A673 (cell line): Measurements from ENCODE around the gene ASH1L. TPM values are rescaled to one million over a fixed set of nuclear protein-coding genes. Genes with fewer than 3 reads are reported as not detected.

Source experiments
- BruUV-seq: library from RNA; stranded (reverse); fragments of 400-500 nt; replicated peaks from 2 replicates; lab custom pipeline; 2021; lab: Mats Ljungman, UMichigan
- CTCF ChIA-PET: fragments of 300-600 bp; sonication (Branson Sonifier 250); formaldehyde crosslinking; loops from one replicate; lab custom pipeline; 2022; ENCODE audit warnings: antibody characterized with exemption; lab: Charles Lee
- POLR2A ChIA-PET: fragments of 300-600 bp; sonication (Branson Sonifier 250); formaldehyde crosslinking; loops from one replicate; lab custom pipeline; 2022; ENCODE audit warnings: antibody characterized with exemption; ENCODE audit not compliant: low non-redundant PET; lab: Charles Lee
- DNase-seq: peaks from one replicate; pipeline ENCODE4 v3.0.0-alpha.2; 2015; ENCODE audit warnings: low spot score
- H3K27ac ChIP-seq: fragments of 200-600 bp; sonication (generic); 2 replicates; pipeline ENCODE4 v1.5.1; 2016; ENCODE audit warnings: mixed run types, low read depth, mild to moderate bottlenecking, mixed read lengths, antibody characterized with exemption, low read length; ENCODE audit not compliant: poor library complexity, severe bottlenecking
- H3K27me3 ChIP-seq: fragments of 200-600 bp; sonication (generic); replicated peaks from 2 replicates; pipeline ENCODE4 v1.6.1; 2017; ENCODE audit warnings: mixed run types, low read depth, mild to moderate bottlenecking, mixed read lengths, antibody characterized with exemption, low read length; ENCODE audit not compliant: insufficient read depth, poor library complexity
- H3K36me3 ChIP-seq: fragments of 200-600 bp; sonication (generic); 2 replicates; pipeline ENCODE4 v1.6.1; 2016; ENCODE audit warnings: mixed run types, mild to moderate bottlenecking, mixed read lengths, antibody characterized with exemption, low read length; ENCODE audit not compliant: insufficient read depth, poor library complexity, severe bottlenecking
- H3K4me1 ChIP-seq: fragments of 200-600 bp; sonication (generic); 2 replicates; pipeline ENCODE4 v1.6.1; 2017; ENCODE audit warnings: mixed run types, mild to moderate bottlenecking, mixed read lengths, antibody characterized with exemption, low read length; ENCODE audit not compliant: insufficient read depth, poor library complexity, severe bottlenecking
- H3K4me3 ChIP-seq: fragments of 200-600 bp; sonication (generic); 2 replicates; pipeline ENCODE4 v1.5.1; 2016; ENCODE audit warnings: low read depth, mixed run types, mild to moderate bottlenecking, mixed read lengths, low read length; ENCODE audit not compliant: poor library complexity, severe bottlenecking
- H3K9me3 ChIP-seq: fragments of 200-600 bp; sonication (generic); 2 replicates; pipeline ENCODE4 v1.6.1; 2016; ENCODE audit warnings: mixed run types, low read depth, mild to moderate bottlenecking, mixed read lengths, antibody characterized with exemption, low read length; ENCODE audit not compliant: poor library complexity, severe bottlenecking
- EZH2 ChIP-seq: fragments of 200-600 bp; sonication (generic); IDR thresholded peaks from 2 replicates; pipeline ENCODE4 v1.6.1; 2017; ENCODE audit warnings: borderline replicate concordance, low read depth, mild to moderate bottlenecking, mixed read lengths, antibody characterized with exemption, low read length; ENCODE audit not compliant: poor library complexity, severe bottlenecking
- intact Hi-C: fragments of 100-400 bp; cut with micrococcal nuclease; formaldehyde crosslinking; loops from one replicate; pipeline ENCODE4 v1.10.0; 2022; ENCODE audit not compliant: unreplicated experiment
- total RNA-seq: library from RNA; stranded (reverse); gene quantifications from 2 replicates; pipeline ENCODE4 v1.2.3, GENCODE V29; 2021
- TF ChIP-seq, protein P1 (sequence below): fragments of 300-800, 200-600 bp; sonication (generic); conservative IDR thresholded peaks from 2 replicates; pipeline ENCODE4 v1.5.1; 2017; ENCODE audit warnings: low read depth, mild to moderate bottlenecking, antibody characterized with exemption, low read length, moderate library complexity, mixed read lengths

Gene ASH1L
- total RNA-seq, 1 experiment from 2014 or later: 49.6 TPM

DNA sequence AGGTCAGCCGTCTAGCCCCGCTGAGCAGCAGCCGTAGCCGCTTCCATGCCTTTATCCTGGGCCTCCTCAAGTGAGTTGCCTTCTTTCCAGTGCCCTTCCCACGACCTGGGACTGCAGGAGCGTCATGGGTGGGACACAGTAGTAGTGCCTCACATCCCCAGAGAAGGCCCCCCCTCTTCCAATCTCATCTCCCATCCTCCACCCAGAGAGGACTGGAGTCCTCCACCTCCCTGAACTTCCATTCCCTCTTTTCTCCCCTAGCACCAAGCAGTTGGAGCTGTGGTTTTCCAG, 237.1 kb downstream of the ASH1L start:
- H3K36me3 ChIP-seq: peaks cover 8% of the 10 kb centered on the region
- H3K27me3 ChIP-seq: no peaks in the 10 kb centered on the region
- TF ChIP-seq, protein P1, sequence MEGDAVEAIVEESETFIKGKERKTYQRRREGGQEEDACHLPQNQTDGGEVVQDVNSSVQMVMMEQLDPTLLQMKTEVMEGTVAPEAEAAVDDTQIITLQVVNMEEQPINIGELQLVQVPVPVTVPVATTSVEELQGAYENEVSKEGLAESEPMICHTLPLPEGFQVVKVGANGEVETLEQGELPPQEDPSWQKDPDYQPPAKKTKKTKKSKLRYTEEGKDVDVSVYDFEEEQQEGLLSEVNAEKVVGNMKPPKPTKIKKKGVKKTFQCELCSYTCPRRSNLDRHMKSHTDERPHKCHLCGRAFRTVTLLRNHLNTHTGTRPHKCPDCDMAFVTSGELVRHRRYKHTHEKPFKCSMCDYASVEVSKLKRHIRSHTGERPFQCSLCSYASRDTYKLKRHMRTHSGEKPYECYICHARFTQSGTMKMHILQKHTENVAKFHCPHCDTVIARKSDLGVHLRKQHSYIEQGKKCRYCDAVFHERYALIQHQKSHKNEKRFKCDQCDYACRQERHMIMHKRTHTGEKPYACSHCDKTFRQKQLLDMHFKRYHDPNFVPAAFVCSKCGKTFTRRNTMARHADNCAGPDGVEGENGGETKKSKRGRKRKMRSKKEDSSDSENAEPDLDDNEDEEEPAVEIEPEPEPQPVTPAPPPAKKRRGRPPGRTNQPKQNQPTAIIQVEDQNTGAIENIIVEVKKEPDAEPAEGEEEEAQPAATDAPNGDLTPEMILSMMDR: no peak
- TF ChIP-seq EZH2: no peak
- intact Hi-C loops: loop anchor here (5.0 to 10.0 kb wide), 4 partner anchors 151 to 269 kb away; partner anchors contain the start of genes ASH1L, KRTCAP2 and TRIM46
- H3K4me3 ChIP-seq: peak overlapping the region; percentile 68
- no peaks in the 10 kb centered on the region for H3K9me3 ChIP-seq
- no peak for DNase-seq
- BruUV-seq: no TSS peak
- CTCF ChIA-PET: interaction anchor here (1.1 kb wide), 1 partner anchor 75 kb away, joined by 6 read pairs; no protein-coding TSS in a partner anchor
- peaks cover 21% of the 10 kb centered on the region for H3K4me1 ChIP-seq
- H3K27ac ChIP-seq: peak overlapping the region; percentile 18
- POLR2A ChIA-PET: interaction anchor here (0.5 kb wide), 1 partner anchor 9 kb away, joined by 5 read pairs; no protein-coding TSS in a partner anchor

DNA sequence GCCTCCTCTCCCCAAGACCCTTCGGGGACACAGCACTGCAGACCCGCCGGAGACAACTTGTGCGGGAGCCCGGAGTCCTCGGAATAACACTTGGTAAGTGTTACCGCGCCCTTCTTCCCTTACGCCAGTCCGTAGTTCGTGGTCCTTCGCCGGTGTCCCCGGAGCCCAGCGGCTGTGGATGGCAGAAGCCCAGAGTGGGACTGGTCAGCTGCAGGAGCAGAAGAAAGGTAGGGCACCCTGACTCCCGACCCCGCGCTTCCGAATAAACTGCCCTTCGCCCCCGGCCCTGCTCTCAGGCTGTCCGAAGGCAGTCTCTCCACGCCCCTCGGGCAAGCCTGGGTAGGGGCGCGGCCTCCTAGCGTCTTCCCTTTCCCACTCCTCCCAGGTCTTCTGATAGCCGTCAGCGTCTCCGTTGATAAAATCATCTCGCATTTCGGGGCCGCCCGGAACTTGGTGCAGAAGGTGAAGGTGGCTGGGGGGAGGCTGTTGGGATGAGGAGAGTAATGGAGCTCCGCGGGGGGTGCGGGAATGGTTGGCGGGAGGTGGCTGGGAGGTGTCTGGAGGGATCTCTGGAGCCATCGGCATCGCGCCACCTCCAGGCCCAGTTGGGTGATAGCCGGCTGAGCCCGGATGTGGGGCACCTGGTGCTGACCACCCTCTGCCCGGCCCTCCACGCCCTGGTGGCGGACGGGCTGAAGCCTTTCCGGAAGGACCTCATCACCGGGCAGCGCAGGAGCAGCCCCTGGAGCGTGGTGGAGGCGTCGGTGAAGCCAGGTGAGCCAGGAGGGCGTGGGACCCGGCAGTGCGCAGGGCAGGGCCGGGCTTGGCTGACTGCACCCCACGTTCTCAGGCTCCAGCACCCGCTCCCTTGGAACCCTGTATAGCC, 237.6 kb downstream of the ASH1L start:
- peak overlapping the region; percentile 78 for H3K27ac ChIP-seq
- BruUV-seq: no TSS peak

DNA sequence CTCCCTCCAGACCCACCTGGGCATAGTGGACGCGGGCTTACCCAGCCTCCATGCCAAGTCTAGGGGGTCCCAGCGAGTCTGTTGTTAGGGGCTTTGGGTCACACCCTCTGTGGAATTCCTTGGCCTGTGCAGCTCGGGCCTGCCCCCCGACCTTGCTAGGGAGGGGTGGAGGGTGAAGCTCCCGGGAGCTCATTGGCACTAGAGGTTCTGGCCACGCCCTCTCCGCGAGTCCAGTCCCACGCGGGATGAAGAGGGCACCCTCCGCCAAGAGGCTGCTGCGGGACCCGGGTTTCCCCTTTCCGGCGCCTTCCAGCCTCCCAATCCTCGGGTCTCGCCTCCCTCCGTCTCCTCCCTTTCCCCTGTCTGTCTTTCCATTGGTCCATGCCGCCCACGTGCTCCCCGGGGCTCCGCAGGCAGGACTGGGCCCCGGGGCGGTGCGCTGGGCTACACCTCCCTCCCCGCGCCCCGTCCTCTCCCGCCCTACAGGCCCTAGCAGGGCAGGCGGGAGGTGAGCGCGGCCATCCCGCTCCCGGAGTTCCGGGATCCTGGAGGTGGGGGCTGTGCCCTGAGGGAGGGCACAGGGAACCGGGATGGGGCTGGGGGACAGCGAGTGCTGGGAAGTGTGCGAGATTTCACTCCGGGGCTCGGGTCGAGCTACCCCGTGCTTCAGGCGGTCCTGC, 238.4 kb downstream of the ASH1L start:
- no TSS peak for BruUV-seq
- Histone ChIP-seq H3K4me3 (peak overlapping the region; percentile 68), H3K36me3 (peaks cover 15% of the 10 kb centered on the region), H3K27me3 (no peaks in the 10 kb centered on the region), H3K27ac (peak overlapping the region; percentile 78), H3K9me3 (no peaks in the 10 kb centered on the region), H3K4me1 (peaks cover 27% of the 10 kb centered on the region)
- CTCF ChIA-PET: interaction anchor here (0.5 to 2.7 kb wide), 11 partner anchors 16 to 1423 kb away, joined by 3 to 28 read pairs (median 5); partner anchors contain the start of genes FDPS and SCAMP3
- POLR2A ChIA-PET: no interaction called here
- TF ChIP-seq, protein P1: no peak
- no peak for TF ChIP-seq EZH2
- intact Hi-C loops: loop anchor here (5.0 to 10.0 kb wide), 4 partner anchors 117 to 271 kb away; partner anchors contain the start of genes ASH1L, KRTCAP2, MTX1 and THBS3
- DNase-seq: peak; percentile 98

More for the DNA sequence above, 237.6 kb downstream of the ASH1L start:
- no peaks in the 10 kb centered on the region for H3K27me3 ChIP-seq
- peak overlapping the region; percentile 68 for H3K4me3 ChIP-seq
- no peaks in the 10 kb centered on the region for H3K9me3 ChIP-seq
- CTCF ChIA-PET: interaction anchor here (1.1 to 1.3 kb wide), 2 partner anchors 74 to 131 kb away, joined by 5 to 6 read pairs; no protein-coding TSS in a partner anchor
- no peak for TF ChIP-seq EZH2
- TF ChIP-seq, protein P1: peak; percentile 53
- H3K4me1 ChIP-seq: peaks cover 27% of the 10 kb centered on the region
- intact Hi-C loops: loop anchor here (5.0 to 10.0 kb wide), 5 partner anchors 118 to 270 kb away; partner anchors contain the start of genes ASH1L, KRTCAP2, MTX1 and THBS3
- peaks cover 9% of the 10 kb centered on the region for H3K36me3 ChIP-seq
- POLR2A ChIA-PET: interaction anchor here (0.5 kb wide), 1 partner anchor 9 kb away, joined by 5 read pairs; no protein-coding TSS in a partner anchor
- peak; percentile 69 for DNase-seq
